HG03175 (cell line): Measurements from ENCODE around the gene PVR.
"Not testable (repeated sequence)": the region's sequence is repeated elsewhere in the genome, so short reads cannot be mapped to it uniquely, and the experiment has no call there.

ENCODE experiments used
- ATAC-seq: cut with Tn5 transposase; IDR thresholded peaks from one replicate; pipeline ENCODE4 v1.9.1; 2021; ENCODE audit warnings: mild to moderate bottlenecking, moderate library complexity; ENCODE audit not compliant: unreplicated experiment

Gene PVR

DNA sequence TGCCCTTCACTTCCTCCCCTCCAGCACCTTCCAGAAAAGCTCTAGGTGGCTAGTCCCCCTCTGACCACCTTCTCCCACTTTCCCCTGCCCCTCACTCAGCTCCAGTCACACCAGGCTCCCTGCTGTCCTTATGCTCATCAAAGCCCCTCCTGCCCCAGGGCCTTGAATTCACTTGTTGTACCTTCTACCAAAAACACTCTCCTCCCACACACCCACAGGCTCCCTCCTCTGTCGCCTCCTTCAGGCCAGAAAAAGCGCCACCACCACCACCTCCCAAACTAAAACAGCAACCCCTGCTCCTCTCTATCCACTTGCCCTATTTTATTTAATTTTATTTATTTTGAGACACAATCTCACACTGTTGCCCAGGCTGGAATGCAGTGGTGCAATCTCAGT lies 50.5 kb downstream of the PVR start:
- ATAC-seq: no peak

DNA sequence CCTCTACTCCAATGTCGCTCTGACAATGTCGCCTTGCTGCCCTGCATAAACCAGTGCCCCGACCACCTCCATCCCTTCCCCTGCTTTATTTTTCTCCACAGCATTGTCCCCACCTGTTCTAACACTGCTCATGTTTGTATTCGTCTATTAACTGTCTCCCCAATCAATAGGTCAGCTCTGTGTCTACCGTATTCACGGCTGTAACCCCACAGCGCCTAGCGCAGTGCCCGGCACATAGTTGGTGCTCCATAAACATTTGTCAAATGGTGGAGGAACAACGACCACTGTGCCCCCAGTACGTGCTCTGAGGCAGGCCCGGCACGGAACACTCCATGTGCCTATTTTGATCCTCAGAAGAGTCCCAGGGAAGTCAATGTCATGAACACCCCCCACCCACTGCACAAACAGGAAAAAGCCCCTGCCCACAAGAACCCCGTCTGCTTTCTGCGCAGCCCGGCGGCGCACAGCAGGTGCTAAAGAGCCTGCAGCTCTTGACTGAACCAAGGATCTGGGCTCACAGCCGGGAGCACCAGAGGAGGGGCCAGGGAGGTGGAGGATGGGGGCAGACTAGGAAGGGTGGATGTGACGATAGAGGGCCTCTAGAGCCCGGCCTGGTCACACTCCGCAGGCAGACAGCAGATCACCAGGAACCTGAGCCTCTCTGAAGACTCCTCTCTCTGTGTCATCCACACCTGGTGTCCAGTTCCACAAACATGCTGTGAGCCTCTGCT lies 53.4 kb downstream of the PVR start:
- no peak for ATAC-seq

DNA sequence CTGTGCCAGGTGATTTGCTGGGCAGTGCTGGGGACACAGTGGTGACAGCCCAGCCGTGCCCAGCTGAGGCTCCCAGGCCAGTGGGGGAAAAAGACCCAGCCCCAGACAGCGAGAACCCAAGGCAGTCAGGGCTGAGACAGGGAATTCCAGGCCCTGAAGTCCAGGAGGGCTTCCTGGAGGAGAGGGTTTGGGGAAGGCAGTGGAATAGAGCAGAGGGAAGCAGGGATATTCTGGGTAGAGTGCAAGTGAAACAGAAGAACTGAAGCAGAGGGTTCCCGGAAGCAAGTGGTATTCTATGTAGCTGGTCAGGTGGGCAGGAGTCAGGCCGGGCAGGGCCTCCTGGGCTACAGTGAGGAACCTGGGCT lies 53.9 kb downstream of the PVR start:
- ATAC-seq: no peak

DNA sequence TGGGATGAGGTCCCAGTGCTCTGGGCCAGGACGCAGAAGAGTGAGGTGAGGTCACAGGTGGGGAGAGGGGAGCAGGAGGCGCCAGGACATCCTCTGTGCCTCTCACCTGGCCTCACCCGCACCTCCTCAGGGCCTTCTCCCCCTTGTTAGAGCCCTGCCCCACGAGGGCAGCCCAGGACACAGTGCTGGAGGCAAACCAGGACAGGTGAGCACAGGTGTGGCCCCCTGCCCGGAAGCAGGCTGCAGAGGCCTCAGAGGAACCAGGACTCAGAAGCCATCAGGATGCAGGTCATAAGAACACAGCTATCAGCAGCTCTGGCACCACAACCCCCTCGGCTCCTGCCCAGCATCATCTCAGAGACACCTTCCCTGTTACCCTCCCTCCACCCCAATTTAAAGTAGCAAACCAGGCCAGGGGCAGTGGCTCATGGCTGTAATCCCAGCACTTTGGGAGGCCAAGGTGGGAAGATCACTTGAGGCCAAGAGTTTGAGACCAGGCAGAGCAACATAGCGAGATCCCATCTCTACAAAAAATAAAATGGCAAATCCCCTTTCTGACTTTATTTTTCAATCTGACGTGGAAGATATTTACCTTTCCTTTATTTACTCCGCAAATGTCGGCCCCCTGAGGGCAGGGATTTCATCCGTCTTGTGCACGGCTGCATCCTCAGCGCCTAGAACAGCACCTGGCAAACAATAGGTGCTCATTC lies 54.9 kb downstream of the PVR start, which contains the start of gene CEACAM16:
Gene CEACAM16 (plus strand): TSS at position 660 of the 710 bp plus-strand sequence. CDS start 2,306 bp downstream, outside the sequence.
- ATAC-seq: no peak

DNA sequence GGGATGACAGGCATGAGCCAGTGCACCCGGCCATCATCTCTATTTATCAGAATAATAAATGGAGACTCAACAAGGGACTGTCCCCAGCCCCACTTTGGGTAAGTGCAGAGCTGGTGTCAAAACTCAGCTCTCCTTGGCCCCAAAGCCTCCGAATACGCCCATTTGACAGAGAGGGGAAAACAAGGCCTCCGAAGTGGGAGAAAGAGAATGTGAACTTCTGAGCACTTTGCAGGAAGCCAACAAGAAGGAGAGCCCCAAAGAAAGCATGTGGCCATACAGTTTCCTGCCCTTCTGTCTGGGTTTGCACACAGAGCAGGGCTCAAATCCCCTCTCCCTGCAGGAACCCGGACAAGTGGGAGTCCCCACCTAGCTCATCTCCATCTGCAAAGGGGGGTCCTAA lies 56.8 kb downstream of the PVR start:
- ATAC-seq: no peak

DNA sequence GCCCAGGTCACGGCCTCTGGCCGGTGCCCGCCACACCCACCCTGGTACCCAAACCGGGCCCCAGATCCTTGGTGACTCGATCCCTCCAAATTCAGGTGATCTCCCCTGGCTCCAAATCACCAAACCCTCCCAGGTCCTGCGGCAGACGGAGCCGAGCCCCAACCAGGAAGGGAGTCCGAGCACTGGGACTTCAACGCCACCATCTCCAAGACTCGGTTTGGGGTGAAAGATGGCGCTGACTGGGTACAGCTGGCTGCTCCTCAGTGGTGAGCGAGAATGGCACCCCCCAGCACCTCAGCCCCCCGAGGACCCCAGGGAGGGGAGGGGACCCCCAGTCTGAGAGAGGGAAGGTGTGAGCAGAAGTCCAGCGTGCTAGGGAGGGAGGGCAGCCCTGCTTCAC lies 57.5 kb downstream of the PVR start:
- no peak for ATAC-seq

DNA sequence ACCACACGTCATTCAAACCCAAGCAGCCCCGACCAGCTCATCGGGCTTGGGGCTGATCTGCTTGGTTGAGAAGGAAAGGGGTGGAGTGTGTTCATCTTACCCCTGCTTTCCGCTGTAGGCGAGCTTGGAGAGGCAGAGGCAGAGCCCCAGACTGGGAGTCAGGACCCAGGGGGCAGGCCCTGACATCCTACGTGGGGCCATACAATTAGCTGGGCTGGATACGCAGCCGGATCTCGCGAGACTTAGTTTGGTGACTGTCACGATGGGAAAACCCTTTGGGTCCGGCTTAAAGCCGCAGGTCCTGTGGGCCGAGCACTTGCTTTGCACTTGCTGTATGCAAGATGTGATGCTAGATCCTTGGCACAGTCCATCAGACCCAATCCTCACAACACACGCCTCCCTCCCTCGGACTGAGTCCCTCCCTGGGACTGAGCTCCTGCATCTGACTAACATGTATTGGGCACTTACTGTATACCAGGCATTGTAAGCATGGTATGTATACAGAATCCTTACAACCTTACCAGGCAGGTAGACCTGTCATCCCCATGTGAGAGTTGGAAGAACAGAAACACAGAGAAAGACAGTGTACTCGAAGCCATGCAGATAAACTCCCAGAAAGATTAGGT lies 59.0 kb downstream of the PVR start:
- ATAC-seq: no peak

DNA sequence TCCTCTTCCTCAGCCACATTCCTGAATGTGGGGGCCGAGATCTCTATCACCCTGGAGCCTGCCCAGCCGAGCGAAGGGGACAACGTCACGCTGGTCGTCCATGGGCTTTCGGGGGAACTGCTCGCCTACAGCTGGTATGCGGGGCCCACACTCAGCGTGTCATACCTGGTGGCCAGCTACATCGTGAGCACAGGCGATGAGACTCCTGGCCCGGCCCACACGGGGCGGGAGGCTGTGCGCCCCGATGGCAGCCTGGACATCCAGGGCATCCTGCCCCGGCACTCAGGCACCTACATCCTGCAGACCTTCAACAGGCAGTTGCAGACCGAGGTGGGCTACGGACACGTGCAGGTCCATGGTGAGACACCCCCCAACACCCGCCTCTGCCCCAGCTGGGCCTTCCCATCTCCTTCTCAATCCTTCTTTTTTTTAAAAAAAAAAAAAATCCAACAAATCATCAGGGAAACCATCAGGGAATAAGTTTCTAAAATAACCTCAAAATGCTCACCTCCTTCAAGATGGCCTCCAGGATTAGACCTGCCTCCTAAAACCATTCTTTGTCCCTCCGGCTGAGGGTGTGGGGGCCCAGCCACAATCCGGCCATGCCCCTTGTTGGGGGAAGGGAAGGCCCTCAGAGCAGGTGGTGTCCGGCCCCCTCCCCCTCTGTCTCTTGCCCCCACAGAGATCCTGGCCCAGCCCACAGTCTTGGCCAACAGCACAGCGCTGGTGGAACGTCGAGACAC lies 59.8 kb downstream of the PVR start:
- ATAC-seq: no peak

DNA sequence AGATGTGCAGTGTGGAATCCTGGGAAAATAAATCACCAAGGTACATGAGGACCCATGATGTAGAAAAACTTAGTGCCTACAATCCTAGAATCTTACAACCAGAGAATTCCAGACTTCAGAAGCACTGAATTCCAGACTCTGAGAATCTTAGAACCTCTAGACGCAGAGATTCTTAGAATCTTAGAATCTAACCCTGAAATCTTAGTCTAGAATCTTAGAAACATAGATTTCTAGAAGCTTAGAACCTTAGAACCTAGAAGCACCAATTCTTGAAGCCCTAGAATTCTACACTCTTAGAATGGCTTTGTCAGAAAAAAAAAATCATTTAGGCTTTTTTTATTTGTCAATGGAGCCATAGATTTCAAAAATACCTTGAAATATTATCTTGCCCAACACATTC lies 61.3 kb downstream of the PVR start:
- ATAC-seq: no peak

DNA sequence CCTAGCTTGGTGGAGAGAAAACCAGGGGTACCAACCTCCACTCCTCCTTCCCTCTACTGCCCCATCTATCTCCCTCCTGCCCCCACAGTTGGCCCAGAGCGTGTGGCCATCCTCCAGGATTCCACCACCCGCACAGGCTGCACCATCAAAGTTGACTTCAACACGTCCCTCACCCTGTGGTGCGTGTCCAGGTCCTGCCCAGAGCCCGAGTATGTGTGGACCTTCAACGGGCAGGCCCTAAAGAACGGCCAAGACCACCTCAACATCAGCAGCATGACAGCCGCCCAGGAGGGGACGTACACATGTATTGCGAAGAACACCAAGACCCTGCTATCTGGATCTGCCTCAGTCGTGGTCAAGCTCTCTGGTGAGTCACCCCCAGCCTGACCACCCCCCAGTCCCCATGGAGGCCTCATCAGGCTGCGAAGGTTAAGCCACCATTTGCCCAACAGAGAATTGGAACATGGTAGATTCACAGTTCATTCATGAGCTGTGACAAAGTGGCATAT lies 61.8 kb downstream of the PVR start:
- ATAC-seq: no peak

DNA sequence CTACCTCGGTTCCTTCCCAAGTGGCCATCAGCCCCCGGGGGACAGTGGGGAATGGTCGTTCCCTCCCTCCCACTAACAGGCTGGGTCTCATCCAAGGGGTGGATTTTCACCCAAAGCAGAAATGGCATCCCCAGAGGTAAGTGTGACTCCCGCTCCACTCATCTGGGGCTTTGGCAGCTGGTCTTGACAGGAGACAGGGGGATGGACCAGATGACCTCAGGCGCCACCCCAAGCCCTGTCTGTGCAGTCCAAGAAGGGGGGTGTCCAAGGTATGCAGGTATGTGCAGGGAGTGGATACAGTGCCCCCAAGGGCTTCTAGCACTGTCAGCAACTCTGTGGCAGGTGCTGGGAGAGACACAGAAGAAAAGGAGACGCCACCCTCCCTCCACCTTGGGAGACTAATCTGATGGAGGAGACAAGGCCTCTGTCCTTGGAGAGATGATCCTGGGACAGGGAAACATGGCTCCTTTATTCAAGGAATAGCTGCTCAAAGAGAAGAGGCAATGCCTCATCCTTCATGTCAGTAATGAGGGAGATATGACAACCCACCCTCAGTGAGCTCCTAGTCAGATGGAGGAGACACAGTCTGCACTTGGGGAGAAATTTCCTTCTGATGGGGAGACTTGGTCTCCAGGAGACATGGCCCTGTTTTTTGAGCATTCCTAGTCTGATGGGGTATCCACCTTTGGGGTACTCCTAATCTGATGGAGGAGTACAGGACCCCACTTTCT lies 63.0 kb downstream of the PVR start:
- ATAC-seq: no peak

DNA sequence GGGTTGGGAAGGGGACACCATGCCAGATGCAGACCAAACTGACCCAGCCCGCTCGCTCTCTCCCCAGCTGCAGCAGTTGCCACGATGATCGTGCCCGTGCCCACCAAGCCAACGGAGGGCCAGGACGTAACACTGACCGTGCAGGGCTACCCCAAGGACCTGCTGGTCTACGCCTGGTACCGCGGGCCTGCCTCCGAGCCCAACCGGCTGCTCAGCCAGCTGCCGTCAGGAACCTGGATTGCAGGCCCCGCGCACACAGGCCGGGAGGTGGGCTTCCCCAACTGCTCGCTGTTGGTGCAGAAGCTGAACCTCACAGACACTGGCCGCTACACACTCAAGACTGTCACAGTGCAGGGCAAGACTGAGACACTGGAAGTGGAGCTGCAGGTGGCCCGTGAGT lies 64.1 kb downstream of the PVR start:
- no peak for ATAC-seq

DNA sequence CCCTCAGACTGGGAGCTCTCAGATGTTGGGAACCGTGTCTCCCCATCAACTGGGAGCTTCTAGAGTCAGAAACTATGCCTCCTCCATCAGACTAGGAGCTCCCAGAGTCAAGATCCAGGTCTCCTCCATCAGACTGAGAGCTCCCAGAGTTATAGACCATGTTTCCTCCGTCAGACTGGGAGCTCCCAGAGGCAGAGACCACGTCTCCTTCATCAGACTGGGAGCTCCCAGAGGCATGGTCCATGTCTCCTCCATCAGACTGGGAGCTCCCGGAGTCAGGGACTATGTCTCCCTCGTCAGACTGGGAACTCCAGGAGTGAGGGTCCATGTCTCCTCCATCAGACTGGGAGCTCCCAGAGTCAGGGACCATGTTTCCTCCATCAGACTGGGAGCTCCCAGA lies 65.2 kb downstream of the PVR start:
- ATAC-seq: no peak

DNA sequence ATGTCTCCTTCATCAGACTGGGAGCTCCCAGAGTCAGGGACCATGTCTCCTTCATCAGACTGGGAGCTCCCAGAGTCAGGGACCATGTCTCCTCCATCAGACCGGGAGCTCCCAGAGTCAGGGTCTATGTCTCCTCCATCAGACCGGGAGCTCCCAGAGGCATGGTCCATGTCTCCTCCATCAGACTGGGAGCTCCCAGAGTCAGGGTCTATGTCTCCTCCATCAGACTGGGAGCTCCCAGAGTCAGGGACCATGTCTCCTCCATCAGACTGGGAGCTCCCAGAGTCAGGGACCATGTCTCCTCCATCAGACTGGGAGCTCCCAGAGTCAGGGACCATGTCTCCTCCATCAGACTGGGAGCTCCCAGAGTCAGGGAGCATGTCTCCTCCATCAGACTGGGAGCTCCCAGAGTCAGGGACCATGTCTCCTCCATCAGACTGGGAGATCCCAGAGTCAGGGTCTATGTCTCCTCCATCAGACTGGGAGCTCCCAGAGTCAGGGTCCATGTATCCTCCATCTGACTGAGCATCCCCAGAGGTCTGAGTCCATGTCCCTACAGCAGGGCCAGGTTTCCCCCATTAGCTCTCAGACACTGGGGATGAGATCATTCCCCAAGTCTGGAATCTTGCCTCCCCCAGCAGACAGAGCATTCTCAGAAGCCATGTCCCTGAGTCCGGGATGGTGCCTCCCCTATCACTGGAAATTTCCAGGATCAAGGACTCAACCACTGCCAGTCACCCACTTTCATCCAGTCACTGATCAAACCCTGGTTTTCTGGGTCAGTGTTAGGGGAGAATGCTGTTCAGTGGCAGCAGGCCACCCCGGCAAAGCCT lies 65.9 kb downstream of the PVR start:
- ATAC-seq: not testable (repeated sequence)

DNA sequence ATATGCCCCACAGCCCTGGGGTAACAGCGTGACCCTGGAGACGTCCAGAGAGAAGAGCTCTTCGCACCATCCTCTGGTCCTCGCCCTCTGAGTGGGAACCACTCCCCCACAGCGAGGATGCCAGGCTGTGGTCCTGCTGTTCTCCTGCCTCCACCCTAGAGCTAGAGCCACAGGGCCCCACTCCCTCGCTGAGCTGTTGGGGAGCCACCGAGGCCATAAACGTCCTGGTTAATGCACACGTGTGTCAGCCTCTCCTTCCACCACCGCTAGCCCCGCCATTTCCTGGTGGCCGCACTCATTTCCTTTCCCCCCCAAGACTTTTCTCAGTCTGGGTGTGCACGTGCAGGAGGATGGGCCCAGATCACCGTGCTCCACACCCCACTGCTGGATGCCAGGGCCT lies 66.8 kb downstream of the PVR start:
- ATAC-seq: no peak

DNA sequence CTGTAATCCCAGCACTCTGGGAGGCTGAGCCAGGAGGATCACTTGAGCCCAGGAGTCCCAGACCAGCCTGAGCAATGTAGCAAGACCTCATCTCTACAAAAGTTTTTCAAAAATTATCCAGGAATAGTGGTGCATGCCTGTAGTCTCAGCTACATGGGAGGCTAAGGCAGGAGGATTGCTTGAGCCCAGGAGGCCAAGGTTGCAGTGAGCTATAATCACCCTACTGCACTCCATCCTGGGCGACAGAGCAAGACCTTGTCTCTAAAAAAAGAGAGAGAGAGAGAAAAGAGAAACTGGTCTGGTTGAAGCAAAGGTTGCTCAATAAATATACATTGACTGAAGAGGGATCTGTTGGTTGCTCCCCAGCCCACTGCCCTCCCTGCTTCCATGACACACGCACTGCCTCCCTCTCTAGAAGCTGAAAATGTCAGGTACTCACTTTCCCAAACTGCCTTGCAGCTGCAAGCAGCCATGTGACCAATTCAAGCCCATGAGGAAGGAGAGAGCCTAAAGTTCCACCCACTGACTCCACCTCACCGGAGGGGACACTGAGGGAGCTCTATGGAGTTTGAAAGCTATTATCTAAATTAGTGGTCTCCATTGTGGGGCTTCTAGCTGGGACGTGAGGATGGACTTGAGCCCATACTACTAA lies 69.3 kb downstream of the PVR start:
- ATAC-seq: no peak
